Ascending aorta (tissue), 2 donors: Measurements from ENCODE around the gene TNFSF15. TPM values are rescaled to one million over a fixed set of nuclear protein-coding genes. Genes with fewer than 3 reads are reported as not detected.
"Not testable (repeated sequence)": the region's sequence is repeated elsewhere in the genome, so short reads cannot be mapped to it uniquely, and the experiment has no call there.

Source experiments
- DNase-seq, 2 donors: peaks; one replicate each; pipeline ENCODE4 v3.0.0-alpha.2; 2019; ENCODE audit warnings: low spot score in 2 of 2
- H3K27ac ChIP-seq, 2 donors: fragments of 200-600 bp; sonication (generic); one replicate each; pipeline ENCODE4 v1.5.1; 2016 to 2017; ENCODE audit warnings: mild to moderate bottlenecking in 1 of 2
- H3K27me3 ChIP-seq: fragments of 200-600 bp; sonication (generic); one replicate; pipeline ENCODE4 v1.5.1; 2017
- H3K36me3 ChIP-seq, 2 donors: fragments of 200-600 bp; sonication (generic); one replicate each; pipeline ENCODE4 v1.5.1; 2016
- H3K4me1 ChIP-seq, 2 donors: fragments of 200-600 bp; sonication (generic); one replicate each; pipeline ENCODE4 v1.5.1; 2016 to 2017; ENCODE audit warnings: mild to moderate bottlenecking in 1 of 2
- H3K4me3 ChIP-seq, 2 donors: fragments of 200-600 bp; sonication (generic); one replicate each; pipeline ENCODE4 v1.5.1; 2016 to 2017; ENCODE audit warnings: mild to moderate bottlenecking in 1 of 2
- H3K9me3 ChIP-seq, 2 donors: fragments of 200-600 bp; sonication (generic); one replicate each; pipeline ENCODE4 v1.5.1; 2016
- CTCF ChIP-seq, 3 experiments: fragments of 200-600 bp in 2 of 3; fragments of 450-650 bp in 1 of 3; sonication (generic) in 2 of 3; IDR thresholded peaks; one replicate each; pipeline ENCODE4 v1.5.1; 2016 to 2019; ENCODE audit warnings: antibody characterized with exemption in 3 of 3, mild to moderate bottlenecking in 1 of 3, moderate library complexity in 1 of 3
- intact Hi-C: fragments of 100-400 bp; cut with DNase I; formaldehyde crosslinking; loops from one replicate; pipeline ENCODE4 v1.15.1; 2023
- total RNA-seq: library from RNA; depleted of rRNA; stranded (reverse); fragments of >200 nt; gene quantifications from one replicate; pipeline ENCODE4 v1.1.0, GENCODE V29; 2016

TNFSF15 gene
- total RNA-seq, 1 donor from 2014 or later: under 0.01 TPM

DNA sequence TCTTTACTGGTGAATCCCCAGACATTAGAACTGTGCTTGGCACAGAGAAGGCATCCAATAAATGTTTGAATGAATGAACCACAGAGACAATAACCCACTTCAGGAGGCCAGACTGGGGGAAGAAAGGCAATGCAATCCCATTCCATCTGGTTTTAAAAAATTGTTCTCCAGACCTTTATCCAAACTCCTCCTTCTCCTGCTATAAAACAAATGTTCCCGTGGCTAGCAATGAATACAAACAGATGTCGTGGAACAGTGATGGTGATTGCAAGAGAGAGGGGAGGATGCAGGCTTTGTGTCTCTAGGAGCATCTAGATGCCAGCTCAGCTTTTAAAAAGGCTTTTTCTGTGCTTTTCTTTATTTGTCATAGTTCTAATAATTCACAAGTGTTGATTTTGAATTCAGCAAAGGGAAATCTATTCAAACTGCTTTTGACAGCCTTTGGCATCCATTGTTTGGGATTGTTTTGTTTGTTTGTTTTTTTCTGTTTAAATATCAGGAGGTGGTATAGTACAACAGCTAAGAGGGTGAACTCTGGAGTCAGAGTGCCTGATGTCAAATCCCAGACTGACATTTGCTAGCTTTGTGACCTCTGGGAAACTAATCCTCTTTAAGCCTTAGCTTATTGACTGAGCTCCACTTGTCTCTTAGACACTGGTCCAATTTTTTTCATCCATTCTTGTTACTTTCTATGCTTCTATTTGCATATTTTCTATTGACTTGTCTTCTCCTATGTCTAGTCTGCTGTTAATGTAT, 59.1 kb downstream of the TNFSF15 start:
- Histone ChIP-seq H3K4me3 (no peak overlapping the region), H3K9me3 (no peaks in the 10 kb centered on the region), H3K4me1 (peaks cover 0 to 14% of the 10 kb centered on the region in 2 donors), H3K27ac (peak overlapping the region in 1 of 2 donors; percentile 6), H3K27me3 (no peaks in the 10 kb centered on the region), H3K36me3 (no peaks in the 10 kb centered on the region)
- no peak for DNase-seq
- TF ChIP-seq CTCF (IDR thresholded peaks at IDR 0.05): no peak
- intact Hi-C loops: no loop called here

DNA sequence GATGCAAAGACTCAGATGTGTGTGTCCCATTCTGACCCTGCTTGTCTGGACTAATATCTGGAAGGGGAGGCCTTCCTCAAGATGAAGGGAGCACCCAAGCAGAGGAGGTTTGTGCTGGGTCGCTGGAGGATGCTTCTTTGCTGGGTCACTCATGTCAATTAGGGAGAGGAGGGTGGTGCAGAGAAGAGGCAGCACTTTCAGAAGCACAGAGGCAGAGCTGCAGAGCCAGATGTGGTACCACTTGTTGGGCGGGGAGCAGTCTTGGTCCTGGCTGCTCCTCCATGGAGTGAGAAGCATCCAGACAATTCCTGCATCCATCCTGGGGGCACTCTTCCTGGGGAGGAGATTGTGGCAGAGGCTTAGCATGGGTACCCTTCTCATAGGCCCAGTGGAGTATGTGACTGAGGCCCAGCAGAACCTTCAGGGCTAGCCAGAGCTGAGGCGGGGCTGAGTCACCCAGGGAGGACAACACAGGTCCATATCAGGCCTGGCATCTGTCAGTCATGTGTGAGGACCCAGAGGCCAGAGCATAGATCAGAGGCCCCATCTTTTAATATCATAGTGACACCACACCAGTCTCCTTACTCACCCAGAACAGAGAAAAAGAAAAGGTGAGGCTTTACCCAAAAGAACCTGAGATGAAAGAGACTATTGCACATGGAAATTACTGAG, 59.8 kb downstream of the TNFSF15 start:
- H3K36me3 ChIP-seq: no peaks in the 10 kb centered on the region
- no peak overlapping the region for H3K4me3 ChIP-seq
- intact Hi-C loops: no loop called here
- no peak for TF ChIP-seq CTCF (IDR thresholded peaks at IDR 0.05)
- H3K4me1 ChIP-seq: peaks cover 0 to 14% of the 10 kb centered on the region in 2 donors
- DNase-seq: no peak
- H3K9me3 ChIP-seq: no peaks in the 10 kb centered on the region
- peak overlapping the region; percentile 6 to 33 for H3K27ac ChIP-seq
- H3K27me3 ChIP-seq: no peaks in the 10 kb centered on the region

DNA sequence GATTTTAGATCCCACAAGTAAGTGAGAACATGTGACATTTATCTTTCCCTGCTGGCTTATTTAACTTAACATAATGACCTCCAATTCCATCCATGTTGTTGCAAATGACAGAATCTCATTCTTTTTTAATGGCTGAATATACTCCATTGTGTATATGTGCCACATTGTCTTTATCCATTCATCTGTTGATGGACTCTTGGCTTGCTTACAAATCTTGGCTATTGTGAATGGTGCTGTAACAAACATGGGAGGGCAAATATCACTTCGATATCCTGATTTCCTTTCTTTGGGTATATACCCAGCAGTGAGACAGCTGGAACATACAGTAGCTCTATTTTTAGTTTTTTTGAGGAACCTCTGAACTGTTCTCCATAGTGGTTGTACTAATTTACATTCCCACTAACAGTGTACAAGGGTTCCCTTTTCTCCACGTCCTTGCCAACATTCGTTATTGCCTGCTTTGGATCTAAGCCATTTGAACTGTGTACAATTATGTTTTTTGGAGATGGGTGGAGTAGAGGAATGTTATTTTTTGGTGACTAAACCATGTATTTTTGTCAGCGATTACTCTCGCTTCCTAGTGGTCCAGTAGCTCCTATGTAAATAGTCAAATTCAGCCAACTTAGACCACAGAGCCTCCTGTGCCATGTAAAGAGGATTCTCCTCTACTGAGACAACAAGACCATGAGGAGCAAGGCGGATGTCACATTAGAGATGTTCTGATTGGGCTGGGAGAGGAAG, 60.6 kb downstream of the TNFSF15 start:
- TF ChIP-seq CTCF (IDR thresholded peaks at IDR 0.05): no peak
- peak overlapping the region in 1 of 2 donors; percentile 6 for H3K27ac ChIP-seq
- no peak for DNase-seq
- H3K4me3 ChIP-seq: no peak overlapping the region
- no peaks in the 10 kb centered on the region for H3K9me3 ChIP-seq
- no peaks in the 10 kb centered on the region for H3K27me3 ChIP-seq
- intact Hi-C loops: no loop called here
- peaks cover 0 to 14% of the 10 kb centered on the region in 2 donors for H3K4me1 ChIP-seq
- no peaks in the 10 kb centered on the region for H3K36me3 ChIP-seq

GRCh38 chr9:114743446-114743845, 62.4 kb downstream of the TNFSF15 start:
- no peaks in the 10 kb centered on the region for H3K9me3 ChIP-seq
- DNase-seq: no peak
- intact Hi-C loops: no loop called here
- no peaks in the 10 kb centered on the region for H3K36me3 ChIP-seq
- no peak for TF ChIP-seq CTCF (IDR thresholded peaks at IDR 0.05)
- H3K27me3 ChIP-seq: no peaks in the 10 kb centered on the region
- peaks cover 0 to 14% of the 10 kb centered on the region in 2 donors for H3K4me1 ChIP-seq
- no peak overlapping the region for H3K27ac ChIP-seq
- no peak overlapping the region for H3K4me3 ChIP-seq

DNA sequence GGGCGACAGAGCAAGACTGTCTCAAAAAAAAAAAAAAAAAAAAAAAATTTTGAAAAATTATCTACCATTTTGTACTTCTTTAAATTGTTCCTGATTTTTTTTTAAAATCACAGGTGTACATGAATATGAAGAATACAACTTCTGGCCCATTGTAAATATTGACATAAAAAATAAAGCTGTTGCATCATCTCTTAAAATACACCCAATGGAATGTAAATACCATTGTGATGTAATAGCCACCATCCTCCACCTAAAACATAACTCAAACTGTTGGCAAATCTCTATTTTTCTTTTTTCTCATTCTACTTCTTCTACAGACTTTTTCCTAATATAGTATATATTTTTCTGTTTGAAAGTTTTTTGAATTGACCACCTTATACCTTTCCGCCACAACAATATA, 62.9 kb downstream of the TNFSF15 start:
- TF ChIP-seq CTCF (IDR thresholded peaks at IDR 0.05): no peak
- Histone ChIP-seq H3K4me1 (peaks cover 0 to 14% of the 10 kb centered on the region in 2 donors), H3K9me3 (no peaks in the 10 kb centered on the region), H3K27me3 (no peaks in the 10 kb centered on the region), H3K36me3 (no peaks in the 10 kb centered on the region), H3K4me3 (no peak overlapping the region), H3K27ac (no peak overlapping the region)
- DNase-seq: no peak
- intact Hi-C loops: no loop called here

DNA sequence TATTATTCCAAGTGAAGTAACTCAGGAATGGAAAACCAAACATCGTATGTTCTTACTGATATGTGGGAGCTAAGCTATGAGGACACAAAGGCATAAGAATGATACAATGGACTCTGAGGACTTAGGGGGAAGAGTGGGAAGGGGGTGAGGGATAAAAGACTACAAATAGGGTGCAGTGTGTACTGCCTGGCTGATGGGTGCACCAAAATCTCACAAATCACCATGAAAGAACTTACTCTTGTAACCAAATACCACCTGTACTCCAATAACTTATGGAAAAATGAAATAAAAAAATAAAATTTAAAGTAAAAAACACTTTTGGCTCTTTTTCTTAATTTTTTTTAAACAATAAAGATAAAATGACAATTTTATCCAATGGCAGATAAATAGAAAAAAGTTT, 64.3 kb downstream of the TNFSF15 start:
- DNase-seq, H3K9me3 ChIP-seq, H3K36me3 ChIP-seq, intact Hi-C loops, H3K27ac ChIP-seq, H3K4me3 ChIP-seq, H3K27me3 ChIP-seq: not testable (repeated sequence)
- H3K4me1 ChIP-seq: peaks cover 0 to 14% of the 10 kb centered on the region in 2 donors
